Loucy (cell line): ENCODE data around the gene ATP5F1B.

ENCODE experiments used
- H2AFZ ChIP-seq: fragments of 200-600 bp; sonication (generic); 2 replicates; pipeline ENCODE4 v1.6.0; 2016; ENCODE audit warnings: antibody characterized with exemption, mild to moderate bottlenecking, low read length, moderate library complexity
- H3F3A ChIP-seq: fragments of 200-600 bp; 2 replicates; pipeline ENCODE4 v1.6.0; 2016; ENCODE audit warnings: antibody characterized with exemption, low read depth, mild to moderate bottlenecking
- H3K27me3 ChIP-seq: fragments of 200-600 bp; sonication (generic); 2 replicates; pipeline ENCODE4 v1.6.1; 2014; ENCODE audit warnings: low read length, mild to moderate bottlenecking; ENCODE audit not compliant: insufficient read depth, poor library complexity, severe bottlenecking
- H3K36me3 ChIP-seq: fragments of 200-600 bp; sonication (generic); 2 replicates; pipeline ENCODE4 v1.6.1; 2016; ENCODE audit warnings: low read length; ENCODE audit not compliant: insufficient read depth
- H3K4me1 ChIP-seq: fragments of 200-600 bp; sonication (generic); 2 replicates; pipeline ENCODE4 v1.5.1; 2014; ENCODE audit warnings: low read length, mild to moderate bottlenecking; ENCODE audit not compliant: insufficient read depth, poor library complexity, severe bottlenecking
- H3K4me2 ChIP-seq: fragments of 200-600 bp; sonication (generic); 2 replicates; pipeline ENCODE4 v1.6.0; 2014; ENCODE audit warnings: antibody characterized with exemption, low read length, low read depth, mild to moderate bottlenecking; ENCODE audit not compliant: poor library complexity, severe bottlenecking
- H3K4me3 ChIP-seq: fragments of 200-600 bp; sonication (generic); 2 replicates; pipeline ENCODE4 v1.5.1; 2014; ENCODE audit warnings: low read length, mild to moderate bottlenecking, mixed read lengths; ENCODE audit not compliant: poor library complexity, severe bottlenecking
- H3K79me2 ChIP-seq: fragments of 200-600 bp; sonication (generic); 2 replicates; pipeline ENCODE4 v1.6.1; 2014; ENCODE audit warnings: low read length; ENCODE audit not compliant: insufficient read depth
- H3K9ac ChIP-seq: fragments of 200-600 bp; sonication (generic); 2 replicates; pipeline ENCODE4 v1.6.0; 2014; ENCODE audit warnings: mild to moderate bottlenecking, low read depth, low read length, moderate library complexity; ENCODE audit not compliant: poor library complexity, severe bottlenecking
- H3K9me2 ChIP-seq: fragments of 200-600 bp; sonication (generic); replicated peaks from 2 replicates; pipeline ENCODE4 v1.6.1; 2016; ENCODE audit warnings: low read depth, low read length, mixed read lengths
- H3K9me3 ChIP-seq: fragments of 200-600 bp; sonication (generic); 2 replicates; pipeline ENCODE4 v1.6.1; 2014; ENCODE audit warnings: mild to moderate bottlenecking, antibody characterized with exemption, low read length, low read depth; ENCODE audit not compliant: insufficient read depth
- H4K20me1 ChIP-seq: fragments of 200-600 bp; sonication (generic); 2 replicates; pipeline ENCODE4 v1.6.0; 2014; ENCODE audit warnings: antibody characterized with exemption, low read length, mild to moderate bottlenecking; ENCODE audit not compliant: insufficient read depth, poor library complexity, severe bottlenecking
- CTCF ChIP-seq: fragments of 200-600 bp; sonication (generic); conservative IDR thresholded peaks from 2 replicates; pipeline ENCODE4 v1.5.1; 2014; ENCODE audit warnings: mild to moderate bottlenecking, antibody characterized with exemption, low read length
- EZH2phosphoT487 ChIP-seq: fragments of 200-600 bp; IDR thresholded peaks from 2 replicates; pipeline ENCODE4 v1.6.1; 2018; ENCODE audit warnings: antibody characterized with exemption, mild to moderate bottlenecking, moderate library complexity, borderline replicate concordance

ATP5F1B gene

GRCh38 chr12:56637621-56638020 lies 8.2 kb downstream of the ATP5F1B start:
- Histone ChIP-seq H3K4me1 (peaks cover 45% of the 10 kb centered on the region), H3K4me2 (no peak overlapping the region), H3K4me3 (no peak overlapping the region), H3K79me2 (peaks cover 58% of the 10 kb centered on the region), H4K20me1 (peaks cover 46% of the 10 kb centered on the region), H3K9me2 (no peaks in the 10 kb centered on the region), H3F3A (peaks cover 13% of the 10 kb centered on the region), H3K9ac (no peak overlapping the region), H3K27me3 (no peaks in the 10 kb centered on the region), H3K36me3 (peaks cover 42% of the 10 kb centered on the region; the same call in 1 of the 2 replicates), H3K9me3 (no peaks in the 10 kb centered on the region), H2AFZ (no peak overlapping the region)
- TF ChIP-seq EZH2phosphoT487 = no peak
- no peak for TF ChIP-seq CTCF

DNA sequence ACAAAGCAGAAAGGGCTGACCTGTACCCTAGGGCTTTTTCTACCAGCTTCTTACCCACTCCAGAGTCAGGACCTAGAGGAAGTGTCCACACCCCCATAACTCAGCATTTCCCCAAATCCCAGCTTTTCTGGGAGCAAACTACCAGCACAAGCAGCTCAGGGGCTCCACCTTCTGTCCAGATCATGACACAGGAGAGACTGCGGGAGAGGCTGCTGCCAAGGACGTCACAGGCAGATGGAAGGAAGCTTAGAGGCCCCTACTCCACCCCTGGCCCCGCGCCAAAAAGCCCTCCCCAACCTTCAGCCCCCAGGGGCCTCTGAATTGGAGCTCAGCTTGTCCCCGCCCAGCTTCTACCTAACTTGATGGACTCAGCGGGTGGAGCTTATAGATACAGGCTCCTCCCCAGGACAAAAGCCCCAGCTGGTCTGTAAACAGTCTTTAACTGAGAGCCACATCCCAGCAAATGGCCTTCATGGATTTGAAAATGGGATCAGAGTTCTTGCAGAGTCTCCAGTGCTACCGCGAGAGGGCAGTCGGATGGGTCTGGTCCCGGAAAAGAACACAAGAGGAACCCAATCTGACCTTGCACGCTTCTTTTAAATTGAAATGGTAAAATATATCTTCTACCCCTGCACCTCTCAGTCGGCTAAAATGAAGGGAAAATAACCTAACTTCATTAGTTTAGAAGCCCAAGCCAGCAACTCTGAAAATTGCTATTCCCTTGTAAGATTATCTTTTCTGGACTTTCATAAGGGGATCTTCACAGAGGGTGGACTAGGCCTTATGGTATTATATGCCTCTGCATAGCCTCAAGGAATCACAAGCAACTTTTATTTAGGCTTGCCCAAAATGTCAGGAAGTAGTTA lies 8.9 kb downstream of the ATP5F1B start:
- peak overlapping the region; percentile 100 for H3K4me2 ChIP-seq
- no peaks in the 10 kb centered on the region for H3K9me3 ChIP-seq
- peak overlapping the region; percentile 90 for H3K4me3 ChIP-seq
- peak overlapping the region; percentile 58 for H2AFZ ChIP-seq
- H3K4me1 ChIP-seq = peaks cover 46% of the 10 kb centered on the region
- peaks cover 41% of the 10 kb centered on the region for H4K20me1 ChIP-seq
- H3F3A ChIP-seq = peaks cover 13% of the 10 kb centered on the region
- TF ChIP-seq EZH2phosphoT487 (no peak), CTCF (peak; percentile 97)
- peak overlapping the region; percentile 81 for H3K9ac ChIP-seq
- H3K9me2 ChIP-seq = no peaks in the 10 kb centered on the region
- H3K36me3 ChIP-seq = peaks cover 35% of the 10 kb centered on the region; the same call in 1 of the 2 replicates
- peaks cover 55% of the 10 kb centered on the region for H3K79me2 ChIP-seq
- no peaks in the 10 kb centered on the region for H3K27me3 ChIP-seq

- H4K20me1 ChIP-seq = peaks cover 36% of the 10 kb centered on the region
- TF ChIP-seq CTCF = no peak
- no peak for TF ChIP-seq EZH2phosphoT487
Observed at GRCh38 chr12:56635806-56636674, 9.7 kb downstream of the ATP5F1B start.

More at GRCh38 chr12:56635806-56636674, 9.7 kb downstream of the ATP5F1B start:
- peak overlapping the region; percentile 58 for H2AFZ ChIP-seq
- peak overlapping the region; percentile 100 for H3K4me2 ChIP-seq
- H3K9me3 ChIP-seq = no peaks in the 10 kb centered on the region
- peak overlapping the region; percentile 81 for H3K9ac ChIP-seq
- peaks cover 34% of the 10 kb centered on the region; the same call in 1 of the 2 replicates for H3K36me3 ChIP-seq
- H3K27me3 ChIP-seq = no peaks in the 10 kb centered on the region
- no peaks in the 10 kb centered on the region for H3K9me2 ChIP-seq
- H3K4me1 ChIP-seq = peaks cover 52% of the 10 kb centered on the region
- peaks cover 13% of the 10 kb centered on the region for H3F3A ChIP-seq
- peak overlapping the region; percentile 90 for H3K4me3 ChIP-seq
- peaks cover 54% of the 10 kb centered on the region for H3K79me2 ChIP-seq
